CD4-positive, alpha-beta memory T cell (primary cell): Measurements from ENCODE around the gene ASB4. TPM values are rescaled to one million over a fixed set of nuclear protein-coding genes. Genes with fewer than 3 reads are reported as not detected.
A peak's percentile ranks its signal among the peaks of the same experiment; 100 is the strongest.
"Not testable (repeated sequence)": the region's sequence is repeated elsewhere in the genome, so short reads cannot be mapped to it uniquely, and the experiment has no call there.

Experiments
- CTCF ChIA-PET: fragments of 350-600 bp; sonication (Branson Sonifier 250); formaldehyde crosslinking; loops from one replicate; lab custom pipeline; 2021; ENCODE audit warnings: inconsistent platforms; ENCODE audit not compliant: partially characterized antibody; lab: Charles Lee
- POLR2A ChIA-PET: fragments of 350-600 bp; sonication (Branson Sonifier 250); formaldehyde crosslinking; loops from one replicate; lab custom pipeline; 2021; ENCODE audit not compliant: partially characterized antibody; lab: Charles Lee
- DNase-seq, 5 donors: peaks; one replicate each; pipeline versions ENCODE4 v3.0.0 to v3.0.0-alpha.2; 2020 to 2022; ENCODE audit warnings: mixed read lengths in 1 of 5
- H3K27ac ChIP-seq: one replicate; pipeline ENCODE4 v1.7.0; 2013; ENCODE audit warnings: low read depth, low read length
- H3K27me3 ChIP-seq: 2 replicates; pipeline ENCODE4 v1.7.0; 2013; ENCODE audit warnings: mild to moderate bottlenecking, low read length, moderate library complexity; ENCODE audit not compliant: insufficient read depth
- H3K36me3 ChIP-seq: 2 replicates; pipeline ENCODE4 v1.7.0; 2013; ENCODE audit warnings: mild to moderate bottlenecking, low read length, moderate library complexity; ENCODE audit not compliant: insufficient read depth
- H3K4me1 ChIP-seq: 2 replicates; pipeline ENCODE4 v1.7.0; 2013; ENCODE audit warnings: mild to moderate bottlenecking, low read length, moderate library complexity; ENCODE audit not compliant: insufficient read depth
- H3K4me3 ChIP-seq, 2 donors: one replicate each; pipeline ENCODE4 v1.7.0; 2013; ENCODE audit warnings: low read length in 2 of 2, mild to moderate bottlenecking in 1 of 2
- H3K9me3 ChIP-seq, 2 donors: one replicate each; pipeline ENCODE4 v1.7.0; 2013; ENCODE audit warnings: low read length in 2 of 2, control low read depth in 1 of 2; ENCODE audit not compliant: control insufficient read depth in 1 of 2
- H3K27ac Mint-ChIP-seq, 7 donors: one replicate each; pipeline ENCODE4 v1.8.0; 2020 to 2021; ENCODE audit warnings: mixed read lengths in 7 of 7, mild to moderate bottlenecking in 6 of 7, inconsistent platforms in 3 of 7, moderate library complexity in 3 of 7
- H3K27me3 Mint-ChIP-seq, 2 donors: one replicate each; pipeline ENCODE4 v1.8.0; 2020 to 2021; ENCODE audit warnings: mixed read lengths in 2 of 2
- H3K36me3 Mint-ChIP-seq, 2 donors: one replicate each; pipeline ENCODE4 v1.8.0; 2020 to 2021; ENCODE audit warnings: mixed read lengths in 2 of 2, inconsistent platforms in 1 of 2, mild to moderate bottlenecking in 1 of 2
- H3K4me1 Mint-ChIP-seq, 4 donors: one replicate each; pipeline ENCODE4 v1.8.0; 2020 to 2021; ENCODE audit warnings: mixed read lengths in 4 of 4, mild to moderate bottlenecking in 1 of 4
- H3K4me3 Mint-ChIP-seq, 8 donors: one replicate each; pipeline ENCODE4 v1.8.0; 2020 to 2021; ENCODE audit warnings: mixed read lengths in 8 of 8, mild to moderate bottlenecking in 7 of 8, moderate library complexity in 6 of 8, inconsistent platforms in 3 of 8
- H3K9me3 Mint-ChIP-seq, 8 donors: one replicate each; pipeline ENCODE4 v1.8.0; 2020 to 2021; ENCODE audit warnings: mixed read lengths in 8 of 8, mild to moderate bottlenecking in 5 of 8, inconsistent platforms in 3 of 8, moderate library complexity in 1 of 8
- intact Hi-C: fragments of 100-400 bp; cut with micrococcal nuclease; formaldehyde crosslinking; loops from one replicate; pipeline ENCODE4 v1.15.1; 2023
- polyA plus RNA-seq, 2 donors: library from polyadenylated mRNA; unstranded; fragments of 300-500 nt; fragmentation: Illumina TruSeq; gene quantifications; one replicate each; pipeline ENCODE4 v1.2.3, GENCODE V29; 2021
- total RNA-seq, 2 experiments: library from RNA; stranded (reverse); gene quantifications; one replicate each; pipeline ENCODE4 v1.2.3, GENCODE V29; 2021

Gene ASB4
- total and polyA plus RNA-seq, 4 experiments from 2014 or later = not detected

- no peak overlapping the region for H3K4me3 ChIP-seq
- no peaks in the 10 kb centered on the region for H3K36me3 ChIP-seq
- H3K27ac ChIP-seq = no peak overlapping the region
- ChIA-PET CTCF (interaction anchor here (1.5 kb wide), 1 partner anchor 12 kb away, joined by 3 read pairs; no protein-coding TSS in a partner anchor), POLR2A (no interaction called here)
- no peak overlapping the region for H3K27ac Mint-ChIP-seq
- peaks cover 0 to 4% of the 10 kb centered on the region in 2 donors for H3K27me3 Mint-ChIP-seq
- H3K4me3 Mint-ChIP-seq = peak overlapping the region in 1 of 8 donors; percentile 37
- no peaks in the 10 kb centered on the region for H3K4me1 Mint-ChIP-seq
- DNase-seq = no peak
- H3K4me1 ChIP-seq = no peaks in the 10 kb centered on the region
- no peaks in the 10 kb centered on the region for H3K36me3 Mint-ChIP-seq
- intact Hi-C loops = no loop called here
- no peaks in the 10 kb centered on the region for H3K9me3 ChIP-seq
- H3K27me3 ChIP-seq = no peaks in the 10 kb centered on the region
- H3K9me3 Mint-ChIP-seq = no peaks in the 10 kb centered on the region
Measured at GRCh38 chr7:95493247-95493646, 7.5 kb downstream of the ASB4 start.

GRCh38 chr7:95493844-95494243, 8.1 kb downstream of the ASB4 start:
- Mint-ChIP-seq H3K9me3 (no peaks in the 10 kb centered on the region), H3K27me3 (peaks cover 0 to 4% of the 10 kb centered on the region in 2 donors), H3K4me1 (no peaks in the 10 kb centered on the region), H3K4me3 (no peak overlapping the region), H3K27ac (no peak overlapping the region), H3K36me3 (no peaks in the 10 kb centered on the region)
- DNase-seq = no peak
- no peaks in the 10 kb centered on the region for H3K4me1 ChIP-seq
- ChIA-PET CTCF (interaction anchor here (1.5 kb wide), 1 partner anchor 12 kb away, joined by 3 read pairs; no protein-coding TSS in a partner anchor), POLR2A (no interaction called here)
- H3K4me3 ChIP-seq = no peak overlapping the region
- no peak overlapping the region for H3K27ac ChIP-seq
- no peaks in the 10 kb centered on the region for H3K27me3 ChIP-seq
- H3K9me3 ChIP-seq = no peaks in the 10 kb centered on the region
- no peaks in the 10 kb centered on the region for H3K36me3 ChIP-seq
- intact Hi-C loops = no loop called here

GRCh38 chr7:95501261-95501832, 15.6 kb downstream of the ASB4 start:
- DNase-seq = no peak
- H3K27me3 ChIP-seq = no peaks in the 10 kb centered on the region
- no peak overlapping the region for H3K4me3 ChIP-seq
- no peaks in the 10 kb centered on the region for H3K4me1 ChIP-seq
- H3K4me1 Mint-ChIP-seq = peaks cover 12 to 17% (median 15%) of the 10 kb centered on the region in 4 donors
- peaks cover 3 to 6% of the 10 kb centered on the region in 2 donors for H3K27me3 Mint-ChIP-seq
- ChIA-PET POLR2A (no interaction called here), CTCF (interaction anchor here (1.0 to 2.6 kb wide), 2 partner anchors 10 to 11 kb away, joined by 4 to 12 read pairs; no protein-coding TSS in a partner anchor)
- H3K27ac ChIP-seq = no peak overlapping the region
- peaks cover 0 to 5% (median 0%) of the 10 kb centered on the region in 8 donors for H3K9me3 Mint-ChIP-seq
- H3K9me3 ChIP-seq = no peaks in the 10 kb centered on the region
- H3K36me3 Mint-ChIP-seq = no peaks in the 10 kb centered on the region
- intact Hi-C loops = no loop called here
- H3K36me3 ChIP-seq = no peaks in the 10 kb centered on the region
- H3K4me3 Mint-ChIP-seq = peak overlapping the region in 1 of 8 donors; percentile 28
- H3K27ac Mint-ChIP-seq = peak overlapping the region in 2 of 7 donors; percentile 10 to 50

- intact Hi-C loops = no loop called here
- no peaks in the 10 kb centered on the region for H3K9me3 ChIP-seq
- no peak overlapping the region for H3K27ac ChIP-seq
- H3K36me3 Mint-ChIP-seq = no peaks in the 10 kb centered on the region
- POLR2A ChIA-PET = no interaction called here
- peaks cover 12 to 17% (median 15%) of the 10 kb centered on the region in 4 donors for H3K4me1 Mint-ChIP-seq
- CTCF ChIA-PET = interaction anchor here (1.4 to 2.6 kb wide), 2 partner anchors 9 to 26 kb away, joined by 3 to 12 read pairs; no protein-coding TSS in a partner anchor
- no peak for DNase-seq
- H3K27me3 Mint-ChIP-seq = peaks cover 3 to 6% of the 10 kb centered on the region in 2 donors
- H3K27me3 ChIP-seq = no peaks in the 10 kb centered on the region
- H3K4me1 ChIP-seq = no peaks in the 10 kb centered on the region
- no peaks in the 10 kb centered on the region for H3K36me3 ChIP-seq
- H3K27ac Mint-ChIP-seq = no peak overlapping the region
- H3K9me3 Mint-ChIP-seq = peaks cover 0 to 5% (median 0%) of the 10 kb centered on the region in 8 donors
- H3K4me3 ChIP-seq = no peak overlapping the region
- no peak overlapping the region for H3K4me3 Mint-ChIP-seq
Measured at GRCh38 chr7:95502403-95502802, 16.7 kb downstream of the ASB4 start.

- Mint-ChIP-seq H3K27ac (no peak overlapping the region), H3K27me3 (peaks cover 3 to 6% of the 10 kb centered on the region in 2 donors), H3K36me3 (no peaks in the 10 kb centered on the region), H3K4me1 (peaks cover 12 to 17% (median 15%) of the 10 kb centered on the region in 4 donors), H3K9me3 (peaks cover 0 to 5% (median 0%) of the 10 kb centered on the region in 8 donors), H3K4me3 (no peak overlapping the region)
- H3K9me3 ChIP-seq = no peaks in the 10 kb centered on the region
- H3K4me3 ChIP-seq = no peak overlapping the region
- no peak for DNase-seq
- intact Hi-C loops = no loop called here
- H3K27me3 ChIP-seq = no peaks in the 10 kb centered on the region
- H3K4me1 ChIP-seq = no peaks in the 10 kb centered on the region
- no peak overlapping the region for H3K27ac ChIP-seq
- CTCF ChIA-PET = interaction anchor here (1.4 to 2.6 kb wide), 2 partner anchors 8 to 27 kb away, joined by 3 to 12 read pairs; no protein-coding TSS in a partner anchor
- POLR2A ChIA-PET = no interaction called here
- H3K36me3 ChIP-seq = no peaks in the 10 kb centered on the region
Measured at GRCh38 chr7:95503271-95504131, 17.8 kb downstream of the ASB4 start.

- DNase-seq, H3K27me3 Mint-ChIP-seq, CTCF ChIA-PET, H3K36me3 ChIP-seq, H3K4me1 ChIP-seq, H3K36me3 Mint-ChIP-seq, H3K27ac ChIP-seq, POLR2A ChIA-PET, H3K9me3 Mint-ChIP-seq, H3K27ac Mint-ChIP-seq, H3K9me3 ChIP-seq, H3K4me3 ChIP-seq, intact Hi-C loops, H3K4me3 Mint-ChIP-seq, H3K27me3 ChIP-seq: not testable (repeated sequence)
- peaks cover 12 to 16% (median 14%) of the 10 kb centered on the region in 4 donors for H3K4me1 Mint-ChIP-seq
Measured at GRCh38 chr7:95504132-95504588, 18.4 kb downstream of the ASB4 start.

GRCh38 chr7:95508780-95509179, 23.0 kb downstream of the ASB4 start:
- no peaks in the 10 kb centered on the region for H3K9me3 Mint-ChIP-seq
- Histone ChIP-seq H3K36me3 (no peaks in the 10 kb centered on the region), H3K4me3 (no peak overlapping the region), H3K27ac (no peak overlapping the region), H3K9me3 (no peaks in the 10 kb centered on the region), H3K27me3 (no peaks in the 10 kb centered on the region), H3K4me1 (no peaks in the 10 kb centered on the region)
- H3K27me3 Mint-ChIP-seq = no peaks in the 10 kb centered on the region
- H3K4me3 Mint-ChIP-seq = no peak overlapping the region
- no peak overlapping the region for H3K27ac Mint-ChIP-seq
- H3K36me3 Mint-ChIP-seq = no peaks in the 10 kb centered on the region
- CTCF ChIA-PET = interaction anchor here (1.1 kb wide), 1 partner anchor 1519 kb away, joined by 3 read pairs; no protein-coding TSS in a partner anchor
- intact Hi-C loops = no loop called here
- DNase-seq = no peak
- POLR2A ChIA-PET = interaction anchor here (0.5 kb wide), 1 partner anchor 9 kb away, joined by 3 read pairs; no protein-coding TSS in a partner anchor
- peaks cover 0 to 1% (median 0%) of the 10 kb centered on the region in 4 donors for H3K4me1 Mint-ChIP-seq
